Measurements from ENCODE around the gene PIPOX. TPM values are rescaled to one million over a fixed set of nuclear protein-coding genes. Genes with fewer than 3 reads are reported as not detected.

Gene PIPOX
- total RNA-seq, 2 donors from 2014 or later: 1.8 to 5.9 TPM

GRCh38 chr17:29045026-29045425, 2.1 kb downstream of the PIPOX start:
- Mint-ChIP-seq H3K4me1 (peaks cover 45% of the 10 kb centered on the region), H3K4me3 (no peak overlapping the region), H3K27ac (no peak overlapping the region), H3K9me3 (no peaks in the 10 kb centered on the region), H3K36me3 (ENCODE audit: low read depth) (no peaks in the 10 kb centered on the region), H3K27me3 (ENCODE audit: insufficient read depth) (no peaks in the 10 kb centered on the region)
- Histone ChIP-seq H3K9ac (ENCODE audit: extremely low read depth, low read length, poor library complexity, severe bottlenecking) (no peak overlapping the region), H3K27me3 (ENCODE audit: control insufficient read depth, insufficient read depth, low read length, poor library complexity, severe bottlenecking) (no peaks in the 10 kb centered on the region), H3K27ac (ENCODE audit: low read depth, low read length) (no peak overlapping the region), H3K9me3 (ENCODE audit: control insufficient read depth, low read length) (no peaks in the 10 kb centered on the region), H3K4me1 (ENCODE audit: control insufficient read depth, insufficient read depth, low read length) (peaks cover 17% of the 10 kb centered on the region), H3K4me3 (ENCODE audit: low read length) (no peak overlapping the region), H3K36me3 (ENCODE audit: control insufficient read depth, insufficient read depth, low read length) (no peaks in the 10 kb centered on the region)
- 95 to 97% methylated on average over 3 to 4 of the region's 4 CpGs for WGBS, 2 experiments (ENCODE audit: insufficient coverage in 1 of 2, insufficient read length in 1 of 2)
- no peak for TF ChIP-seq CTCF (conservative IDR thresholded peaks at IDR 0.05)
- no peak for DNase-seq

- WGBS, 2 experiments (ENCODE audit: insufficient coverage in 1 of 2, insufficient read length in 1 of 2): 87% methylated on average over 7 of the region's 7 CpGs
- no peak overlapping the region for H3K4me3 ChIP-seq (ENCODE audit: low read length)
- Mint-ChIP-seq H3K4me3 (no peak overlapping the region), H3K9me3 (no peaks in the 10 kb centered on the region), H3K36me3 (ENCODE audit: low read depth) (no peaks in the 10 kb centered on the region), H3K27ac (no peak overlapping the region), H3K27me3 (ENCODE audit: insufficient read depth) (no peaks in the 10 kb centered on the region), H3K4me1 (peaks cover 43% of the 10 kb centered on the region)
- no peak overlapping the region for H3K9ac ChIP-seq (ENCODE audit: extremely low read depth, low read length, poor library complexity, severe bottlenecking)
- DNase-seq: no peak
- TF ChIP-seq CTCF (conservative IDR thresholded peaks at IDR 0.05): no peak
- peaks cover 17% of the 10 kb centered on the region for H3K4me1 ChIP-seq (ENCODE audit: control insufficient read depth, insufficient read depth, low read length)
- H3K27ac ChIP-seq (ENCODE audit: low read depth, low read length): no peak overlapping the region
- H3K27me3 ChIP-seq (ENCODE audit: control insufficient read depth, insufficient read depth, low read length, poor library complexity, severe bottlenecking): no peaks in the 10 kb centered on the region
- H3K9me3 ChIP-seq (ENCODE audit: control insufficient read depth, low read length): no peaks in the 10 kb centered on the region
- H3K36me3 ChIP-seq (ENCODE audit: control insufficient read depth, insufficient read depth, low read length): no peaks in the 10 kb centered on the region
These were observed 3.0 kb downstream of the PIPOX start for GRCh38 chr17:29045734-29046472.

GRCh38 chr17:29046473-29046839, 3.5 kb downstream of the PIPOX start:
- Histone ChIP-seq H3K4me3 (ENCODE audit: low read length) (no peak overlapping the region), H3K27me3 (ENCODE audit: control insufficient read depth, insufficient read depth, low read length, poor library complexity, severe bottlenecking) (no peaks in the 10 kb centered on the region), H3K4me1 (ENCODE audit: control insufficient read depth, insufficient read depth, low read length) (peaks cover 17% of the 10 kb centered on the region), H3K9me3 (ENCODE audit: control insufficient read depth, low read length) (no peaks in the 10 kb centered on the region), H3K9ac (ENCODE audit: extremely low read depth, low read length, poor library complexity, severe bottlenecking) (no peak overlapping the region), H3K36me3 (ENCODE audit: control insufficient read depth, insufficient read depth, low read length) (no peaks in the 10 kb centered on the region), H3K27ac (ENCODE audit: low read depth, low read length) (no peak overlapping the region)
- H3K27ac Mint-ChIP-seq: no peak overlapping the region
- WGBS, 2 experiments (ENCODE audit: insufficient coverage in 1 of 2, insufficient read length in 1 of 2): 92 to 94% methylated on average over 3 to 5 of the region's 5 CpGs
- peaks cover 43% of the 10 kb centered on the region for H3K4me1 Mint-ChIP-seq
- TF ChIP-seq CTCF (conservative IDR thresholded peaks at IDR 0.05): no peak
- DNase-seq: no peak
- no peaks in the 10 kb centered on the region for H3K27me3 Mint-ChIP-seq (ENCODE audit: insufficient read depth)
- H3K4me3 Mint-ChIP-seq: no peak overlapping the region
- H3K9me3 Mint-ChIP-seq: no peaks in the 10 kb centered on the region
- H3K36me3 Mint-ChIP-seq (ENCODE audit: low read depth): no peaks in the 10 kb centered on the region

Data from endodermal cell (in vitro differentiated cells).